ENCODE data around the gene ABHD12. TPM values are rescaled to one million over a fixed set of nuclear protein-coding genes. Genes with fewer than 3 reads are reported as not detected.

The ABHD12 gene
- total and polyA plus RNA-seq, 2 donors (not counting 1 experiment from before 2014, with no cell fraction given), result 9.6 to 28.3 TPM

DNA sequence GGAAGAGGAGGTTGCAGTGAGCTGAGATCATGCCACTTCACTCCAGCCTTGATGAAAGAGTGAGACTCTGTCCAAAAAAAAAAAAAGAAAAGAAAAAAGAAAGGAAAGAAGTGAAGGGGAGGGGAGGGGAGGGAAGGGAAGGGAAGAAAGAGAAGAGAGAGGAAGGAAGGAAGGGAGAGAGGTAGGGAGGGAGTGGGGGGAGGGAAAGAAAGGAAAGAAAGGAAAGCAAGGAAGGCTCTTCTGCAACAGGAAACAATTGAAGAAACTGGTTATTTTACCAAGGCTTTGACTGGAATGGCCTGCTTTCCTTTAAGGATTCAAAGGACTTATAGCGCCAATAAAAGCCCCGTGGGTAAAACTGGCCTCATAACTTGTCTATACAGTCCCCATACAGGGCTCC lies 64.6 kb downstream of the ABHD12 start:
- H3K36me3 ChIP-seq (replicated peaks in 1 of 2; ENCODE audit: control extremely low read depth in 1 of 2, control insufficient read depth in 1 of 2, extremely low read depth in 1 of 2, insufficient read depth in 2 of 2, low read length in 1 of 2), result peaks cover 1 to 2% of the 10 kb centered on the region in 2 experiments
- Mint-ChIP-seq H3K4me1 (peaks cover 21% of the 10 kb centered on the region), H3K27ac (no peak overlapping the region), H3K27me3 (no peaks in the 10 kb centered on the region), H3K9me3 (ENCODE audit: insufficient read depth) (no peaks in the 10 kb centered on the region), H3K4me3 (no peak overlapping the region)
- H2AFZ ChIP-seq (ENCODE audit: insufficient read depth, low read depth, low read length, poor library complexity, severe bottlenecking), result no peak overlapping the region
- H3K9ac ChIP-seq (ENCODE audit: low read length), result no peak overlapping the region
- H3K27ac ChIP-seq (ENCODE audit: low read length in 2 of 2), result no peak overlapping the region
- H3K9me3 ChIP-seq (ENCODE audit: control extremely low read depth in 1 of 3, control insufficient read depth in 2 of 3, insufficient read depth in 1 of 3, low read length in 2 of 3), result no peaks in the 10 kb centered on the region
- H3K79me2 ChIP-seq (ENCODE audit: control insufficient read depth, insufficient read depth, low read length), result peaks cover 26% of the 10 kb centered on the region
- DNase-seq (no peak), ATAC-seq (ENCODE audit: low read depth) (no peak)
- H3K4me3 ChIP-seq (ENCODE audit: control extremely low read depth in 1 of 5, extremely low read depth in 1 of 5, insufficient read depth in 1 of 5, low read depth in 2 of 5, low read length in 4 of 5), result no peak overlapping the region
- no peaks in the 10 kb centered on the region for H3K27me3 ChIP-seq (replicated peaks in 1 of 4; ENCODE audit: control extremely low read depth in 1 of 4, control insufficient read depth in 3 of 4, insufficient read depth in 4 of 4, low read length in 3 of 4)
- intact Hi-C loops (cut with micrococcal nuclease), result no loop called here
- CTCF ChIA-PET, result interaction anchor here (1.2 kb wide), 1 partner anchor 12 kb away, joined by 4 read pairs; no protein-coding TSS in a partner anchor
- WGBS (ENCODE audit: insufficient coverage), result 100% methylated on average over 1 of the region's 2 CpGs
- no peak for TF ChIP-seq EZH2 (IDR thresholded peaks at IDR 0.05; ENCODE audit: borderline replicate concordance, insufficient read depth, low read depth, low read length, poor library complexity, severe bottlenecking)
- TF ChIP-seq, protein P1, sequence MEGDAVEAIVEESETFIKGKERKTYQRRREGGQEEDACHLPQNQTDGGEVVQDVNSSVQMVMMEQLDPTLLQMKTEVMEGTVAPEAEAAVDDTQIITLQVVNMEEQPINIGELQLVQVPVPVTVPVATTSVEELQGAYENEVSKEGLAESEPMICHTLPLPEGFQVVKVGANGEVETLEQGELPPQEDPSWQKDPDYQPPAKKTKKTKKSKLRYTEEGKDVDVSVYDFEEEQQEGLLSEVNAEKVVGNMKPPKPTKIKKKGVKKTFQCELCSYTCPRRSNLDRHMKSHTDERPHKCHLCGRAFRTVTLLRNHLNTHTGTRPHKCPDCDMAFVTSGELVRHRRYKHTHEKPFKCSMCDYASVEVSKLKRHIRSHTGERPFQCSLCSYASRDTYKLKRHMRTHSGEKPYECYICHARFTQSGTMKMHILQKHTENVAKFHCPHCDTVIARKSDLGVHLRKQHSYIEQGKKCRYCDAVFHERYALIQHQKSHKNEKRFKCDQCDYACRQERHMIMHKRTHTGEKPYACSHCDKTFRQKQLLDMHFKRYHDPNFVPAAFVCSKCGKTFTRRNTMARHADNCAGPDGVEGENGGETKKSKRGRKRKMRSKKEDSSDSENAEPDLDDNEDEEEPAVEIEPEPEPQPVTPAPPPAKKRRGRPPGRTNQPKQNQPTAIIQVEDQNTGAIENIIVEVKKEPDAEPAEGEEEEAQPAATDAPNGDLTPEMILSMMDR (IDR thresholded peaks at IDR 0.05), result no peak
- no peaks in the 10 kb centered on the region for H4K20me1 ChIP-seq (ENCODE audit: control insufficient read depth, insufficient read depth, low read length, poor library complexity, severe bottlenecking)
- H3K4me1 ChIP-seq (ENCODE audit: control insufficient read depth in 2 of 2, insufficient read depth in 2 of 2, low read length in 2 of 2), result no peaks in the 10 kb centered on the region
- POLR2A ChIA-PET, result no interaction called here
- H3K4me2 ChIP-seq (replicated peaks; ENCODE audit: low read depth, low read length, poor library complexity, severe bottlenecking), result no peak overlapping the region

DNA sequence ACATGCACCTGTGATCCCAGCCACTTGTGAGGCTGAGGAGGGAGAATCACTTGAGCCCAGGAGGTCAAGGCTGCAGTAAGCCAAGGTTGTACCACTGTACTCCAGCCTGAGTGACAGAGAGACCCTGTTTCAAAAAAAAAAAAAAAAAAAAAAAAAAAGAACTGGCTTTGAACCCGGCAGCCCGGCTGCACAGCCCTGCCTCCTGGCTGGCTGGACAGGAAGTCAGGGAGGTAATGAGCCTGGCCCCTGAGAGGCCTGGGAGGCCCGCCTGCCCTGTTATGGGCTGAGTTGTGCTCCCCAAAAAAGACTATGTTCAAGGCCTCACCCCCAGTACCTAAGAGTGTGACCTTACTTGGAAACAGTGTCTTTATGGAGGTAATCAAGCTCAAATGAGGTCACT lies 65.6 kb downstream of the ABHD12 start:
- ATAC-seq (ENCODE audit: low read depth), result no peak
- no CpG with 5 or more reads among the region's 3 CpGs for WGBS (ENCODE audit: insufficient coverage)
- no peaks in the 10 kb centered on the region for H3K9me3 Mint-ChIP-seq (ENCODE audit: insufficient read depth)

More for the DNA sequence above, 65.6 kb downstream of the ABHD12 start:
- TF ChIP-seq EZH2 (IDR thresholded peaks at IDR 0.05; ENCODE audit: borderline replicate concordance, insufficient read depth, low read depth, low read length, poor library complexity, severe bottlenecking), result no peak
- TF ChIP-seq, protein P1 (IDR thresholded peaks at IDR 0.05), result no peak
- Histone ChIP-seq H3K4me2 (replicated peaks; ENCODE audit: low read depth, low read length, poor library complexity, severe bottlenecking) (no peak overlapping the region), H3K4me3 (ENCODE audit: control extremely low read depth in 1 of 5, extremely low read depth in 1 of 5, insufficient read depth in 1 of 5, low read depth in 2 of 5, low read length in 4 of 5) (no peak overlapping the region), H2AFZ (ENCODE audit: insufficient read depth, low read depth, low read length, poor library complexity, severe bottlenecking) (no peak overlapping the region), H3K27me3 (replicated peaks in 1 of 4; ENCODE audit: control extremely low read depth in 1 of 4, control insufficient read depth in 3 of 4, insufficient read depth in 4 of 4, low read length in 3 of 4) (no peaks in the 10 kb centered on the region), H3K79me2 (ENCODE audit: control insufficient read depth, insufficient read depth, low read length) (peaks cover 26% of the 10 kb centered on the region), H3K9me3 (ENCODE audit: control extremely low read depth in 1 of 3, control insufficient read depth in 2 of 3, insufficient read depth in 1 of 3, low read length in 2 of 3) (no peaks in the 10 kb centered on the region), H3K27ac (ENCODE audit: low read length in 2 of 2) (no peak overlapping the region), H3K4me1 (ENCODE audit: control insufficient read depth in 2 of 2, insufficient read depth in 2 of 2, low read length in 2 of 2) (no peaks in the 10 kb centered on the region), H3K36me3 (replicated peaks in 1 of 2; ENCODE audit: control extremely low read depth in 1 of 2, control insufficient read depth in 1 of 2, extremely low read depth in 1 of 2, insufficient read depth in 2 of 2, low read length in 1 of 2) (peaks cover 1 to 3% of the 10 kb centered on the region in 2 experiments), H4K20me1 (ENCODE audit: control insufficient read depth, insufficient read depth, low read length, poor library complexity, severe bottlenecking) (no peaks in the 10 kb centered on the region), H3K9ac (ENCODE audit: low read length) (no peak overlapping the region)
- Mint-ChIP-seq H3K4me3 (no peak overlapping the region), H3K4me1 (peaks cover 21% of the 10 kb centered on the region), H3K27ac (no peak overlapping the region), H3K27me3 (no peaks in the 10 kb centered on the region)
- no peak for DNase-seq
- ChIA-PET CTCF (interaction anchor here (1.2 kb wide), 1 partner anchor 11 kb away, joined by 4 read pairs; no protein-coding TSS in a partner anchor), POLR2A (no interaction called here)
- intact Hi-C loops (cut with micrococcal nuclease), result no loop called here
